MCF 10A (cell line): ENCODE measurements around the gene WFIKKN1. TPM values are rescaled to one million over a fixed set of nuclear protein-coding genes. Genes with fewer than 3 reads are reported as not detected.
A peak's percentile ranks its signal among the peaks of the same experiment; 100 is the strongest.

Experiments
- BruUV-seq: library from RNA; stranded (reverse); fragments of 400-500 nt; replicated peaks from 2 replicates; lab custom pipeline; 2021; lab: Mats Ljungman, UMichigan
- CTCF ChIA-PET: fragments of 300-600 bp; sonication (Branson Sonifier 250); formaldehyde crosslinking; extraction: SDS; loops from one replicate; lab custom pipeline; 2021; ENCODE audit warnings: antibody characterized with exemption, inconsistent platforms; lab: Yijun Ruan, JAX
- POLR2A ChIA-PET: fragments of 300-600, 350-650 bp; sonication (Branson Sonifier 250); formaldehyde crosslinking; extraction: SDS; loops from one replicate; lab custom pipeline; 2020; ENCODE audit warnings: antibody characterized with exemption, inconsistent platforms; lab: Yijun Ruan, JAX
- DNase-seq: peaks from one replicate; pipeline ENCODE4 v3.0.0-alpha.2; 2018; ENCODE audit not compliant: unreplicated experiment
- H3K27ac Mint-ChIP-seq: one replicate; pipeline ENCODE4 v1.8.0; 2022; ENCODE audit warnings: mild to moderate bottlenecking, low read depth, mixed read lengths; ENCODE audit not compliant: unreplicated experiment
- H3K27me3 Mint-ChIP-seq: one replicate; pipeline ENCODE4 v1.8.0; 2022; ENCODE audit warnings: mixed read lengths; ENCODE audit not compliant: insufficient read depth, unreplicated experiment
- H3K36me3 Mint-ChIP-seq: one replicate; pipeline ENCODE4 v1.8.0; 2022; ENCODE audit warnings: mild to moderate bottlenecking, moderate library complexity, mixed read lengths; ENCODE audit not compliant: insufficient read depth, unreplicated experiment
- H3K4me1 Mint-ChIP-seq: one replicate; pipeline ENCODE4 v1.8.0; 2022; ENCODE audit warnings: mixed read lengths; ENCODE audit not compliant: insufficient read depth, unreplicated experiment
- H3K4me3 Mint-ChIP-seq: one replicate; pipeline ENCODE4 v1.8.0; 2022; ENCODE audit warnings: mild to moderate bottlenecking, moderate library complexity, mixed read lengths; ENCODE audit not compliant: unreplicated experiment
- H3K9me3 Mint-ChIP-seq: one replicate; pipeline ENCODE4 v1.8.0; 2022; ENCODE audit warnings: mixed read lengths; ENCODE audit not compliant: unreplicated experiment
- CTCF ChIP-seq: fragments of 200-600 bp; IDR thresholded peaks from one replicate; pipeline ENCODE4 v1.8.0; 2022; ENCODE audit warnings: antibody characterized with exemption, mild to moderate bottlenecking; ENCODE audit not compliant: unreplicated experiment
- intact Hi-C: fragments of 100-400 bp; cut with micrococcal nuclease; formaldehyde crosslinking; loops from 2 replicates; pipeline ENCODE4 v1.14.1; 2022
- total RNA-seq: library from RNA; stranded (reverse); gene quantifications from 2 replicates; pipeline ENCODE4 v1.2.3, GENCODE V29; 2022

The WFIKKN1 gene
- total RNA-seq, 1 experiment from 2014 or later = 0.14 TPM

GRCh38 chr16:658679-659571 lies 28.1 kb downstream of the WFIKKN1 start:
- POLR2A ChIA-PET = no interaction called here
- Mint-ChIP-seq H3K36me3 (peaks cover 19% of the 10 kb centered on the region), H3K9me3 (no peaks in the 10 kb centered on the region), H3K27ac (no peak overlapping the region), H3K4me1 (no peaks in the 10 kb centered on the region), H3K27me3 (no peaks in the 10 kb centered on the region), H3K4me3 (no peak overlapping the region)
- CTCF ChIA-PET = interaction anchor here (0.7 to 1.1 kb wide), 3 partner anchors 7 to 15 kb away, joined by 3 to 5 read pairs (median 3); no protein-coding TSS in a partner anchor
- intact Hi-C loops = no loop called here
- TF ChIP-seq CTCF = no peak
- no TSS peak for BruUV-seq
- no peak for DNase-seq

DNA sequence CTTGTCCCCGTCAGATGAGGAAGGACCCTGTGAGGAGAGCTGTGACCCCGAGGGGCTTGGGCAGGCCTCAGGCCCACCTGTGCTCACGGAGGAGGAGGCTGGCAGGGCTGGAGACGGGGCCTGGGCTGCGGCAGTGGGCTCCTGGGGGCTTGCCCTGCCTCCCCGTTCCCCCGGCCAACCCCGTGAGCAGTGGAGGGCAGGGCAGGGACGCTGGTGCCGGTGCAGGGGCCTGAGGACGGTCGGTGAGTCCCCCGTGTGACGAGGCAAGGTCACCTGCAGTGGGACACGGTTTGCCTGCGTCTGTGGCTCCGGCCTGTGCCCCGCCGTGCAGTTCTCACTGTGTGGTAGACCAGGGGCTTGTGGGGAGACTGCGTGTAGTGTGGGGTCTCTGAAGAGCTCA lies 28.8 kb downstream of the WFIKKN1 start:
- no TSS peak for BruUV-seq
- DNase-seq = no peak
- Mint-ChIP-seq H3K36me3 (peaks cover 12% of the 10 kb centered on the region), H3K27ac (no peak overlapping the region), H3K4me1 (no peaks in the 10 kb centered on the region), H3K27me3 (no peaks in the 10 kb centered on the region), H3K4me3 (no peak overlapping the region), H3K9me3 (no peaks in the 10 kb centered on the region)
- TF ChIP-seq CTCF = no peak
- intact Hi-C loops = no loop called here
- ChIA-PET POLR2A (no interaction called here), CTCF (interaction anchor here (0.6 to 0.7 kb wide), 2 partner anchors 16 to 69 kb away, joined by 3 read pairs; partner anchors contain the start of gene RAB40C)

- no peaks in the 10 kb centered on the region for H3K27me3 Mint-ChIP-seq
- no peaks in the 10 kb centered on the region for H3K9me3 Mint-ChIP-seq
- POLR2A ChIA-PET = interaction anchor here (0.6 kb wide), 1 partner anchor 56 kb away, joined by 3 read pairs; no protein-coding TSS in a partner anchor
- no TSS peak for BruUV-seq
- intact Hi-C loops = no loop called here
- H3K36me3 Mint-ChIP-seq = peaks cover 7% of the 10 kb centered on the region
- no peak for TF ChIP-seq CTCF
- DNase-seq = no peak
- CTCF ChIA-PET = interaction anchor here (0.6 kb wide), 1 partner anchor 70 kb away, joined by 3 read pairs; the partner anchor contains the start of gene RAB40C
- no peak overlapping the region for H3K4me3 Mint-ChIP-seq
- no peaks in the 10 kb centered on the region for H3K4me1 Mint-ChIP-seq
- no peak overlapping the region for H3K27ac Mint-ChIP-seq
Observed at GRCh38 chr16:660132-660458, 29.3 kb downstream of the WFIKKN1 start.

- Mint-ChIP-seq H3K4me1 (no peaks in the 10 kb centered on the region), H3K27me3 (no peaks in the 10 kb centered on the region), H3K9me3 (no peaks in the 10 kb centered on the region), H3K4me3 (no peak overlapping the region), H3K27ac (no peak overlapping the region), H3K36me3 (peaks cover 7% of the 10 kb centered on the region)
- ChIA-PET POLR2A (interaction anchor here (0.6 kb wide), 1 partner anchor 56 kb away, joined by 3 read pairs; no protein-coding TSS in a partner anchor), CTCF (interaction anchor here (0.6 kb wide), 1 partner anchor 70 kb away, joined by 3 read pairs; the partner anchor contains the start of gene RAB40C)
- no TSS peak for BruUV-seq
- intact Hi-C loops = no loop called here
- TF ChIP-seq CTCF = peak; percentile 37
- DNase-seq = peak; percentile 71
Observed at GRCh38 chr16:660459-661183, 29.8 kb downstream of the WFIKKN1 start.
